NT2/D1 (cell line): ENCODE data around the gene RBBP8NL.

Experiments
- SUZ12 ChIP-seq: IDR thresholded peaks from 2 replicates; pipeline ENCODE4 v1.6.1; 2011; ENCODE audit not compliant: insufficient read length, insufficient read depth; ENCODE audit errors: extremely low read depth
- ZNF274 ChIP-seq: IDR thresholded peaks from 2 replicates; pipeline ENCODE4 v1.6.1; 2011; ENCODE audit warnings: mild to moderate bottlenecking, low read depth, low read length

DNA sequence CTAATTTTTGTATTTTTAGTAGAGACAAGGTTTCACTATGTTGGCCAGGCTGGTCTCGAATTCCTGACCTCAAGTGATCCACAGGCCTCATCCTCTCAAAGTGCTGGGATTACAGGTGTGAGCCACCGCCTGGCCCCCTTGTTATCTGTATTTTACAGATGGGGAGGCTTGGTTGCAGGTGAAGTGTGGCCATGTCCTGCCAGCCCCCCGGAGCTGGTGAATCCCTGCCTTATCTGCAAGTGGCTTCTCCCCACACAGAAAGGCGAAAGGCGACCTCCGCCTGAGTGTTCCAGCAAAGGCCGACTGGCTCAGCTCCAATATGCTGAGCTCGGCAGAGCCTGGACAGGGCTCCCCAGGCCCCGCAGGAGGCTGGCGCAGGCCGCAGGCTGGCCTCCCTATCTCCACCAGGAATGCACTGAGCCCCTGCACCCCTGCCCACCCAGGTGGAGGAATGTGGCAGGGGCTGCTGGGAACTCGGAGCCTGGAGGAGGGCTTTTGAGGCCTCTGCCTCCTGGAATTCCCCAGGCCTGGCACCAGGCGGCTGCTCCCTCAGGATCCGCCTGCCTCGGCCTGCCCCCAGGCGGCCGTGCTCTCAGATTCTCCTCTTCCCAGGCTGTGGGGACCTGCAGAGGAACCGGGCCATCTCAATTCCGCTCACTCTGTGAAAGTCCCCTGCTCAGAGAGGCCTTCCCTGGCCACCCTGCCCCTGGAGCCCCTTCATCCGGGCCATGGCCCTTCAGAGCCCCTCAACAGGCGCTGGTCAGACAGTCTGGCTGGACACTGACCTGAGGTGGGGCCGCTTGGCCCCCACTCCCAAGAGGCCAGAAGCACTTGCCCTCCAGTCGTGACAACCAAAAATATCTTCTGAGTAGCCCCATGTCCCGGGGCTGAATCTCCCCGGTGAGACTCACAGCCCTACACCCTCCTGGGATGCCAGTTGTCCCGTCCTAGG, 51.0 kb downstream of the RBBP8NL start:
- no peak for TF ChIP-seq SUZ12
- no peak for TF ChIP-seq ZNF274
